Measurements from ENCODE around the gene CXCR5. TPM values are rescaled to one million over a fixed set of nuclear protein-coding genes. Genes with fewer than 3 reads are reported as not detected.

Gene CXCR5
- total and polyA plus RNA-seq, 2 donors (not counting 1 experiment from before 2014, with no cell fraction given): 111 to 163 TPM

GRCh38 chr11:118930094-118930712, 46.5 kb downstream of the CXCR5 start:
- H3K9me3 ChIP-seq (ENCODE audit: control extremely low read depth in 1 of 3, control insufficient read depth in 2 of 3, insufficient read depth in 1 of 3, low read length in 2 of 3): no peaks in the 10 kb centered on the region
- no peaks in the 10 kb centered on the region for H3K9me3 Mint-ChIP-seq (ENCODE audit: insufficient read depth)
- ATAC-seq (ENCODE audit: low read depth) (peak; percentile 9), DNase-seq (peak; percentile 92)
- H3K27me3 ChIP-seq (replicated peaks in 1 of 4; ENCODE audit: control extremely low read depth in 1 of 4, control insufficient read depth in 3 of 4, insufficient read depth in 4 of 4, low read length in 3 of 4): no peaks in the 10 kb centered on the region
- peak overlapping the region; percentile 64 to 86 (median 71) for H3K4me3 ChIP-seq (ENCODE audit: control extremely low read depth in 1 of 5, extremely low read depth in 1 of 5, insufficient read depth in 1 of 5, low read depth in 2 of 5, low read length in 4 of 5)
- peak overlapping the region; percentile 99 for H3K4me3 Mint-ChIP-seq
- peaks cover 54% of the 10 kb centered on the region for H3K4me1 Mint-ChIP-seq
- no peaks in the 10 kb centered on the region for H4K20me1 ChIP-seq (ENCODE audit: control insufficient read depth, insufficient read depth, low read length, poor library complexity, severe bottlenecking)
- ChIA-PET POLR2A (interaction anchor here (0.6 to 3.3 kb wide), 7 partner anchors 17 to 495 kb away, joined by 3 to 38 read pairs (median 3); partner anchors contain the start of gene DDX6), CTCF (interaction anchor here (0.7 to 12.7 kb wide), 27 partner anchors 10 to 245 kb away, joined by 3 to 288 read pairs (median 4); partner anchors contain the start of genes DDX6, DPAGT1, UPK2 and VPS11)
- H3K27me3 Mint-ChIP-seq: no peaks in the 10 kb centered on the region
- peak overlapping the region; percentile 78 for H3K9ac ChIP-seq (ENCODE audit: low read length)
- peak overlapping the region; percentile 96 to 99 for H3K27ac ChIP-seq (ENCODE audit: low read length in 2 of 2)
- no peaks in the 10 kb centered on the region for H3K36me3 ChIP-seq (replicated peaks in 1 of 2; ENCODE audit: control extremely low read depth in 1 of 2, control insufficient read depth in 1 of 2, extremely low read depth in 1 of 2, insufficient read depth in 2 of 2, low read length in 1 of 2)
- peaks cover 38 to 54% of the 10 kb centered on the region in 2 donors for H3K4me1 ChIP-seq (ENCODE audit: control insufficient read depth in 2 of 2, insufficient read depth in 2 of 2, low read length in 2 of 2)
- TF ChIP-seq CTCF (IDR thresholded peaks at IDR 0.05) (peak; percentile 95), EZH2 (IDR thresholded peaks at IDR 0.05; ENCODE audit: borderline replicate concordance, insufficient read depth, low read depth, low read length, poor library complexity, severe bottlenecking) (no peak)
- H3K79me2 ChIP-seq (ENCODE audit: control insufficient read depth, insufficient read depth, low read length): peaks cover 22% of the 10 kb centered on the region
- H3K4me2 ChIP-seq (replicated peaks; ENCODE audit: low read depth, low read length, poor library complexity, severe bottlenecking): peak overlapping the region; percentile 98
- intact Hi-C loops (cut with micrococcal nuclease): loop anchor here (1.0 kb wide), 4 partner anchors 23 to 240 kb away; partner anchors contain the start of gene UPK2
- H2AFZ ChIP-seq (ENCODE audit: insufficient read depth, low read depth, low read length, poor library complexity, severe bottlenecking): peak overlapping the region; percentile 73
- peak overlapping the region; percentile 96 for H3K27ac Mint-ChIP-seq
- WGBS (ENCODE audit: insufficient coverage): 1% methylated on average over 17 of the region's 20 CpGs

GRCh38 chr11:118931571-118931970, 47.9 kb downstream of the CXCR5 start:
- DNase-seq (no peak), ATAC-seq (ENCODE audit: low read depth) (no peak)
- ChIA-PET CTCF (interaction anchor here (0.7 to 12.7 kb wide), 7 partner anchors 19 to 241 kb away, joined by 3 to 288 read pairs (median 4); partner anchors contain the start of gene DPAGT1), POLR2A (no interaction called here)
- Histone ChIP-seq H4K20me1 (ENCODE audit: control insufficient read depth, insufficient read depth, low read length, poor library complexity, severe bottlenecking) (no peaks in the 10 kb centered on the region), H3K9me3 (ENCODE audit: control extremely low read depth in 1 of 3, control insufficient read depth in 2 of 3, insufficient read depth in 1 of 3, low read length in 2 of 3) (peaks cover 0 to 7% (median 0%) of the 10 kb centered on the region in 3 donors), H3K27me3 (replicated peaks in 1 of 4; ENCODE audit: control extremely low read depth in 1 of 4, control insufficient read depth in 3 of 4, insufficient read depth in 4 of 4, low read length in 3 of 4) (no peaks in the 10 kb centered on the region), H2AFZ (ENCODE audit: insufficient read depth, low read depth, low read length, poor library complexity, severe bottlenecking) (no peak overlapping the region), H3K36me3 (replicated peaks in 1 of 2; ENCODE audit: control extremely low read depth in 1 of 2, control insufficient read depth in 1 of 2, extremely low read depth in 1 of 2, insufficient read depth in 2 of 2, low read length in 1 of 2) (no peaks in the 10 kb centered on the region), H3K4me1 (ENCODE audit: control insufficient read depth in 2 of 2, insufficient read depth in 2 of 2, low read length in 2 of 2) (peaks cover 41 to 58% of the 10 kb centered on the region in 2 donors), H3K4me2 (replicated peaks; ENCODE audit: low read depth, low read length, poor library complexity, severe bottlenecking) (no peak overlapping the region), H3K9ac (ENCODE audit: low read length) (no peak overlapping the region), H3K4me3 (ENCODE audit: control extremely low read depth in 1 of 5, extremely low read depth in 1 of 5, insufficient read depth in 1 of 5, low read depth in 2 of 5, low read length in 4 of 5) (no peak overlapping the region), H3K27ac (ENCODE audit: low read length in 2 of 2) (no peak overlapping the region), H3K79me2 (ENCODE audit: control insufficient read depth, insufficient read depth, low read length) (peaks cover 20% of the 10 kb centered on the region)
- Mint-ChIP-seq H3K9me3 (ENCODE audit: insufficient read depth) (no peaks in the 10 kb centered on the region), H3K27ac (no peak overlapping the region), H3K4me1 (peaks cover 57% of the 10 kb centered on the region), H3K27me3 (no peaks in the 10 kb centered on the region), H3K4me3 (no peak overlapping the region)
- TF ChIP-seq EZH2 (IDR thresholded peaks at IDR 0.05; ENCODE audit: borderline replicate concordance, insufficient read depth, low read depth, low read length, poor library complexity, severe bottlenecking): no peak
- no peak for TF ChIP-seq CTCF (IDR thresholded peaks at IDR 0.05)
- intact Hi-C loops (cut with micrococcal nuclease): no loop called here
